T-helper 2 cell treated with Interferon-gamma antibody and Interleukin-4, amounts not matched to agents 5 μg/mL and 100 μg/mL, for 36 hours (primary cell): Measurements from ENCODE around the gene PSD4.

Experiments used
- DNase-seq: peaks from one replicate; pipeline ENCODE4 v3.0.0; 2021; ENCODE audit warnings: low spot score
- H3K27ac Mint-ChIP-seq: one replicate; pipeline ENCODE4 v1.8.0; 2021; ENCODE audit warnings: mild to moderate bottlenecking, mixed read lengths
- H3K27me3 Mint-ChIP-seq: one replicate; pipeline ENCODE4 v1.8.0; 2021; ENCODE audit warnings: low read depth, mixed read lengths
- H3K36me3 Mint-ChIP-seq: one replicate; pipeline ENCODE4 v1.8.0; 2021; ENCODE audit warnings: low read depth, mixed read lengths
- H3K4me1 Mint-ChIP-seq: one replicate; pipeline ENCODE4 v1.8.0; 2021; ENCODE audit warnings: low read depth, mixed read lengths
- H3K4me3 Mint-ChIP-seq: one replicate; pipeline ENCODE4 v1.8.0; 2022; ENCODE audit warnings: mild to moderate bottlenecking, moderate library complexity, mixed read lengths
- H3K9me3 Mint-ChIP-seq: one replicate; pipeline ENCODE4 v1.8.0; 2021; ENCODE audit warnings: mixed read lengths

The PSD4 gene

GRCh38 chr2:113208396-113208795 is 34.6 kb downstream of the PSD4 start:
- peaks cover 6% of the 10 kb centered on the region for H3K36me3 Mint-ChIP-seq
- no peak for DNase-seq
- no peaks in the 10 kb centered on the region for H3K9me3 Mint-ChIP-seq
- H3K27ac Mint-ChIP-seq, result no peak overlapping the region
- no peak overlapping the region for H3K4me3 Mint-ChIP-seq
- peaks cover 4% of the 10 kb centered on the region for H3K27me3 Mint-ChIP-seq
- H3K4me1 Mint-ChIP-seq, result peaks cover 4% of the 10 kb centered on the region

GRCh38 chr2:113209011-113209645 is 35.4 kb downstream of the PSD4 start:
- H3K27ac Mint-ChIP-seq, result no peak overlapping the region
- no peak for DNase-seq
- peaks cover 4% of the 10 kb centered on the region for H3K27me3 Mint-ChIP-seq
- no peaks in the 10 kb centered on the region for H3K4me1 Mint-ChIP-seq
- peaks cover 1% of the 10 kb centered on the region for H3K36me3 Mint-ChIP-seq
- H3K9me3 Mint-ChIP-seq, result no peaks in the 10 kb centered on the region
- H3K4me3 Mint-ChIP-seq, result no peak overlapping the region

GRCh38 chr2:113209646-113210171 is 35.9 kb downstream of the PSD4 start:
- no peak overlapping the region for H3K27ac Mint-ChIP-seq
- no peaks in the 10 kb centered on the region for H3K36me3 Mint-ChIP-seq
- no peak overlapping the region for H3K4me3 Mint-ChIP-seq
- no peak for DNase-seq
- H3K9me3 Mint-ChIP-seq, result no peaks in the 10 kb centered on the region
- peaks cover 4% of the 10 kb centered on the region for H3K27me3 Mint-ChIP-seq
- H3K4me1 Mint-ChIP-seq, result no peaks in the 10 kb centered on the region

DNA sequence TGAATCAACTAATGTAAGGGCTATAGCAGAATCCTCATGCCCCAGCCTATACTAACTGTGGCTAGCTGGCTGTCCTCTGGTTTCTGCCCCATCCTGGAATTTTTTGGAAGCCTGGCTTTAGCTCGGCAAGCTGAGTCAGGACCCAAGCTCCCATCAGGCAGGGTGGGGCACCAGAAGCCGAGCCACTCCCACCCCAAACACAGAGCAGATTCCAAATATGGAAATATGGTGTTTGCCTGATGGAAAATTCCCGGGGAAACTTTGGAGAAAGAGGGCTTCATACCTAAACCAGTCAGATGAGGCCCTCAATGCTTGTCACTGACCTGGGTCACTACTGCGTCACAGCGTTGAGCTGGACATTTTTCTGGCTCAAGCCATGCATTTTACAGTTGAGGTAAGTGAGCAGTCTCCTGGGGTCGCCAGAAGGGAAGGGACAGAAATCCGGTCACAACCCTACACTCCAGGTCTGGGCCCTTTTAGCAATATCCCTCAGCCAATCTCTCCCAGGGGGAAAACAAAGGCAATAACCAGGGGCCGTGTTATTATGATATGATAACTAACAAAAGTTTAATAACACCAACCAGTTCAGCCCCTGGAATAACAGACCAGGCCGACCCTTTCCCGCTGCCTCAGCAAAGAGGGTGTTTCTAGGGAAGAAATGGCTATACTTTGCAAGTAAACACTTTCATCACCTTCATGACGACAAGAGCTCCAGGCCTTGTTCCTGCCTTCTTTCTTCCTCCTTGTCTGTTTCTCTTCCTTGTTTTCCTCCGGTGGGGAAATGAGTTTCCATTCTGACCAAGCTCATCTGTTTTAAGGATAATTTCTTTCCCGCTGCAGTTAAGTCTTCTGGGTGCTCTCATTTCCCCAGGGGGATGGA is 37.7 kb downstream of the PSD4 start:
- no peaks in the 10 kb centered on the region for H3K9me3 Mint-ChIP-seq
- H3K27ac Mint-ChIP-seq, result no peak overlapping the region
- H3K4me3 Mint-ChIP-seq, result no peak overlapping the region
- DNase-seq, result no peak
- H3K36me3 Mint-ChIP-seq, result no peaks in the 10 kb centered on the region
- no peaks in the 10 kb centered on the region for H3K4me1 Mint-ChIP-seq
- peaks cover 4% of the 10 kb centered on the region for H3K27me3 Mint-ChIP-seq

GRCh38 chr2:113212245-113213060 is 38.7 kb downstream of the PSD4 start:
- H3K4me1 Mint-ChIP-seq, result peaks cover 2% of the 10 kb centered on the region
- peaks cover 4% of the 10 kb centered on the region for H3K27me3 Mint-ChIP-seq
- DNase-seq, result no peak
- H3K9me3 Mint-ChIP-seq, result no peaks in the 10 kb centered on the region
- H3K27ac Mint-ChIP-seq, result no peak overlapping the region
- no peaks in the 10 kb centered on the region for H3K36me3 Mint-ChIP-seq
- no peak overlapping the region for H3K4me3 Mint-ChIP-seq

- no peaks in the 10 kb centered on the region for H3K9me3 Mint-ChIP-seq
- H3K27ac Mint-ChIP-seq, result no peak overlapping the region
- no peaks in the 10 kb centered on the region for H3K36me3 Mint-ChIP-seq
- H3K27me3 Mint-ChIP-seq, result peaks cover 4% of the 10 kb centered on the region
- no peak overlapping the region for H3K4me3 Mint-ChIP-seq
- peaks cover 6% of the 10 kb centered on the region for H3K4me1 Mint-ChIP-seq
- DNase-seq, result no peak
Measured at GRCh38 chr2:113213061-113213930, 39.5 kb downstream of the PSD4 start.

DNA sequence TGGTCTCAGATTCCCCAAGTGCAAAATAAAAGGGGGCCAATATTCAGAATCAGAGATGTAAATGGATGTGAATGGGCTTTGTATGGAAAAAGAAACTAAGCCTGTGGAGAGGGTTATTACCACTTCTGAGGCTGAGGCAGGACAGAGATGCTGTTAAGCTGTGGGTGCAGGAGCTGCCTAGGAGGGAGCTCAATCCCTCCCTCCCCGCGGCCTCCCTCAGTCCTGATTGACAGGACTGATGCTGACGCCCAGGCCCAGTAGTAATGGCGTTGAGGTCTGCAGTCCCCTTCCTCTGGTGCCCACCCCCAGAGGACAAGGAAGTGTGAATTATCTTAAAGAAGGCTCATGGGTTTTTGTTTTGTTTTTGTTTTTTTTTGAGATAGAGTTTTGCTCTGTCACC is 40.4 kb downstream of the PSD4 start:
- Mint-ChIP-seq H3K27me3 (peaks cover 4% of the 10 kb centered on the region), H3K4me1 (peaks cover 6% of the 10 kb centered on the region), H3K4me3 (no peak overlapping the region), H3K9me3 (no peaks in the 10 kb centered on the region), H3K36me3 (no peaks in the 10 kb centered on the region), H3K27ac (no peak overlapping the region)
- DNase-seq, result no peak

- Mint-ChIP-seq H3K36me3 (no peaks in the 10 kb centered on the region), H3K4me3 (no peak overlapping the region), H3K27ac (no peak overlapping the region), H3K4me1 (peaks cover 6% of the 10 kb centered on the region), H3K27me3 (peaks cover 4% of the 10 kb centered on the region), H3K9me3 (no peaks in the 10 kb centered on the region)
- DNase-seq, result no peak
Measured at GRCh38 chr2:113215056-113215455, 41.3 kb downstream of the PSD4 start.

- H3K4me1 Mint-ChIP-seq, result peaks cover 6% of the 10 kb centered on the region
- H3K27me3 Mint-ChIP-seq, result peaks cover 4% of the 10 kb centered on the region
Measured at GRCh38 chr2:113216321-113216720, 42.5 kb downstream of the PSD4 start.

DNA sequence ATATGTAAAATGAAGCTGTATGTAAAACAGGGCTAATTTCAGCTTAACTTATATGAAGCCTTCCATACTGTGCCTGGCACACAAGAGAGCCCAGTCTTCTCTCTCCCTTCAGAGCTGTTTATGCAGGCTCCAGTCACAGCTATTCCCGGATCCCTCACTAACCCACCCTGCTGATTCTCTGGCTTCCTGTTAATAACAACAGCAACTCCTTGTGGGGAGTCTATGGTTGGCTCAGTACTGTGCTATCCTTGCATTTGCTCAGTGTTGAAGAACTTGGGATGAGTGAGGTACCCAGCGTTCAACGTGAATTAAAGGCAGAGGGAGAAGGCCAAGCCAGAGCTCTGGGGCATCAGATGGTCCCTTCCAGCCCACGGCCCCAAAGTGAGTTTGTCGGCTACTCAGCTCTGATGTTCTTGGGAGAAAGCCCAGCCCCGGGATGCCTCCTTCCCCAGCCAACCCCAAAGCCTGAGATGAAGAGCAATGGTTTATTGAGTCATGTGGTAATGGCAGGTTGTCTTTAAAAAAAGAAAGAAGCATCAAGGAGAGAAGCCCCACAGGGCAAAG is 43.2 kb downstream of the PSD4 start:
- Mint-ChIP-seq H3K27me3 (peaks cover 2% of the 10 kb centered on the region), H3K4me1 (peaks cover 6% of the 10 kb centered on the region), H3K36me3 (no peaks in the 10 kb centered on the region), H3K9me3 (no peaks in the 10 kb centered on the region), H3K4me3 (no peak overlapping the region), H3K27ac (no peak overlapping the region)
- DNase-seq, result no peak

More at GRCh38 chr2:113216321-113216720, 42.5 kb downstream of the PSD4 start:
- no peak overlapping the region for H3K27ac Mint-ChIP-seq
- no peak overlapping the region for H3K4me3 Mint-ChIP-seq
- no peaks in the 10 kb centered on the region for H3K9me3 Mint-ChIP-seq
- H3K36me3 Mint-ChIP-seq, result no peaks in the 10 kb centered on the region
- DNase-seq, result no peak

GRCh38 chr2:113217455-113218282 is 43.9 kb downstream of the PSD4 start:
- no peaks in the 10 kb centered on the region for H3K36me3 Mint-ChIP-seq
- no peaks in the 10 kb centered on the region for H3K9me3 Mint-ChIP-seq
- peaks cover 6% of the 10 kb centered on the region for H3K4me1 Mint-ChIP-seq
- H3K27me3 Mint-ChIP-seq, result no peaks in the 10 kb centered on the region
- no peak for DNase-seq
- H3K27ac Mint-ChIP-seq, result no peak overlapping the region
- H3K4me3 Mint-ChIP-seq, result no peak overlapping the region

GRCh38 chr2:113218283-113219091 is 44.7 kb downstream of the PSD4 start:
- H3K27me3 Mint-ChIP-seq, result no peaks in the 10 kb centered on the region
- H3K36me3 Mint-ChIP-seq, result no peaks in the 10 kb centered on the region
- H3K9me3 Mint-ChIP-seq, result no peaks in the 10 kb centered on the region
- no peak for DNase-seq
- no peak overlapping the region for H3K27ac Mint-ChIP-seq
- no peak overlapping the region for H3K4me3 Mint-ChIP-seq
- peaks cover 6% of the 10 kb centered on the region for H3K4me1 Mint-ChIP-seq
